22Rv1 (cell line): Measurements from ENCODE around the gene PRICKLE4.

Source experiments
- H3K27ac ChIP-seq: fragments of 450-650 bp; 2 replicates; pipeline ENCODE4 v1.5.1; 2017
- ZFX ChIP-seq: fragments of 450-650 bp; IDR thresholded peaks from 2 replicates; pipeline ENCODE4 v1.6.1; 2017; ENCODE audit warnings: antibody characterized with exemption, borderline replicate concordance
- TF ChIP-seq, protein P1 (sequence below): fragments of 450-650 bp; IDR thresholded peaks from 2 replicates; pipeline ENCODE4 v1.5.1; 2017; ENCODE audit warnings: mild to moderate bottlenecking

Gene PRICKLE4

DNA sequence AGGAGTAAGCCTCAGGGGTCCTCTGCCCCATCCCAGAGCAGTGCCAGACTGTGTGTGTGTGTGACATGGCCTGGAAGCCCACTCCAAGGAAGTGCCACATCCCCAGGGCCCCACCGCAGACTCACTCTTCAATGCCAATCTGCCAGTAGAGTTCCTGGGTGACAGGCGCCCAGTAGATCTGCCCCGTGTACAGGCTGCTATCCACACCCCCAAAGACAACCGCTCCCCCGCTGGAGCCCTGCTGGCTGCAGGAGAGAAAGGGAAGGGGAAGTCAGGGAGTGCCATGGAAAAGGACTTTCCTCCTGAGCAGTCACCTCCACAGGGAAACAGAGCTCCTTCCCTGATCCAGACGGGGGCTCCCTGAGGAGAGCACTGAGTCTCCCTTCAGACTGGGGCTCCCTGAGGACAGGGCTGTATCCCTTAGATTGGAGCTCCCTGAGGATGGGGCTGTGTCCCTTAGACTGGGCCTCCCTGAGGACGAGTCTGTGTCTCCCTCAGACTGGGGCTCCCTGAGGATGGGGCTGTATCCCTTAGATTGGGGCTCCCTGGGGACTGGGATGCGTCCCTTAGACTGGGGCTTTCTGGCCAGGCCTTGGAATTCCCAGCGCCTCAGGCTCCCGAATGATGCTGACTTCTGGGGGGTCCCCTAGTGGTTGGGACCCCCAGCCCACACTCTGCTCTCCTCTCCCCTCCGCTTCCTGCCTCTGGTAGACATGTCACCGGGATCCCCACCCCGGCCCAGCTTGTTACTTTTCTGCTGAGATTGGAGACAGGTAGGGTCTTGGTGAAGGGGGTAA lies 40.0 kb upstream of the PRICKLE4 start:
- TF ChIP-seq, protein P1, sequence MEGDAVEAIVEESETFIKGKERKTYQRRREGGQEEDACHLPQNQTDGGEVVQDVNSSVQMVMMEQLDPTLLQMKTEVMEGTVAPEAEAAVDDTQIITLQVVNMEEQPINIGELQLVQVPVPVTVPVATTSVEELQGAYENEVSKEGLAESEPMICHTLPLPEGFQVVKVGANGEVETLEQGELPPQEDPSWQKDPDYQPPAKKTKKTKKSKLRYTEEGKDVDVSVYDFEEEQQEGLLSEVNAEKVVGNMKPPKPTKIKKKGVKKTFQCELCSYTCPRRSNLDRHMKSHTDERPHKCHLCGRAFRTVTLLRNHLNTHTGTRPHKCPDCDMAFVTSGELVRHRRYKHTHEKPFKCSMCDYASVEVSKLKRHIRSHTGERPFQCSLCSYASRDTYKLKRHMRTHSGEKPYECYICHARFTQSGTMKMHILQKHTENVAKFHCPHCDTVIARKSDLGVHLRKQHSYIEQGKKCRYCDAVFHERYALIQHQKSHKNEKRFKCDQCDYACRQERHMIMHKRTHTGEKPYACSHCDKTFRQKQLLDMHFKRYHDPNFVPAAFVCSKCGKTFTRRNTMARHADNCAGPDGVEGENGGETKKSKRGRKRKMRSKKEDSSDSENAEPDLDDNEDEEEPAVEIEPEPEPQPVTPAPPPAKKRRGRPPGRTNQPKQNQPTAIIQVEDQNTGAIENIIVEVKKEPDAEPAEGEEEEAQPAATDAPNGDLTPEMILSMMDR: no peak
- no peak for TF ChIP-seq ZFX

DNA sequence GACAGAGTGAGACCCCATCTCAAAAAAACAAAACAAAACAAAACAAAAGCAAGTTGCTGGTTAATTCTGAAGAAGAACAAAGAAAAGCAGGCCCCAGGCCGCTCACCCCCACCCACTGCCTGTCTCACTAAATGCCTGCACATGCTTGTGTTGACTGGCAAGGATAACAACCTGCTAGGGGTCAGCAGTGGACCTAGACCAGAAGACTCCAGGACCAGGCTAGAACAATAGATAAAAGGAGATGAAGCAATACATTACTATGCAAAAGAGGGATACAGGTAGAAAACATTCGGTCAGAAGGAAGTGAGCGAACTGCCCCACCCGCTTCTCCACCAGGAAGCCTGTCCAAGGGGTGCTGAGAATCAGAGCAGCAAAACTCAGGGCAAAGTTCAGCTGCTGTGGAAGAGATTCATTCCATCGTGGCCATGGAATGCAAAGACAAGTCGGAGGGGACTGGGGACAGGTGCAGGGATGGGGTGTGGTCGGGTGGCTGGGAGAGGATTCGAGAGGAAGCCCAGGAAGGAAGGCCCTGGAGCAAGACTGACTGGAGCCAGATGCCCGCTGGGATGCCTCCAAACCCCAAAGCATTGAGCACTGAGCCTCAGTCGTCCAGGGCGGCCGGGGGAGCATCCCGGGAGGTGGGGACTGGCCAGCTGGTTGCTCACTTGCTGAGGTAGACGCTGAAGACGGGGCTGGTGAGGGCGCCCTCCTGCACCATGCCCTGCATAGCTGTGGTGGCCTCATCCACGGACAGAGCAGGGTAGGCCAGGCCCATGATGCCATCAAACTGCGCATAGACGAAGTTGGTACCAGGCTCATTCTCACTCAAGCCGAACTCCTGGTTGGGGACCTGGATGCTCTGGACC lies 38.7 kb upstream of the PRICKLE4 start:
- TF ChIP-seq ZFX: no peak
- TF ChIP-seq, protein P1: no peak
- no peak overlapping the region for H3K27ac ChIP-seq

More for the DNA sequence above, 40.0 kb upstream of the PRICKLE4 start:
- H3K27ac ChIP-seq: no peak overlapping the region

DNA sequence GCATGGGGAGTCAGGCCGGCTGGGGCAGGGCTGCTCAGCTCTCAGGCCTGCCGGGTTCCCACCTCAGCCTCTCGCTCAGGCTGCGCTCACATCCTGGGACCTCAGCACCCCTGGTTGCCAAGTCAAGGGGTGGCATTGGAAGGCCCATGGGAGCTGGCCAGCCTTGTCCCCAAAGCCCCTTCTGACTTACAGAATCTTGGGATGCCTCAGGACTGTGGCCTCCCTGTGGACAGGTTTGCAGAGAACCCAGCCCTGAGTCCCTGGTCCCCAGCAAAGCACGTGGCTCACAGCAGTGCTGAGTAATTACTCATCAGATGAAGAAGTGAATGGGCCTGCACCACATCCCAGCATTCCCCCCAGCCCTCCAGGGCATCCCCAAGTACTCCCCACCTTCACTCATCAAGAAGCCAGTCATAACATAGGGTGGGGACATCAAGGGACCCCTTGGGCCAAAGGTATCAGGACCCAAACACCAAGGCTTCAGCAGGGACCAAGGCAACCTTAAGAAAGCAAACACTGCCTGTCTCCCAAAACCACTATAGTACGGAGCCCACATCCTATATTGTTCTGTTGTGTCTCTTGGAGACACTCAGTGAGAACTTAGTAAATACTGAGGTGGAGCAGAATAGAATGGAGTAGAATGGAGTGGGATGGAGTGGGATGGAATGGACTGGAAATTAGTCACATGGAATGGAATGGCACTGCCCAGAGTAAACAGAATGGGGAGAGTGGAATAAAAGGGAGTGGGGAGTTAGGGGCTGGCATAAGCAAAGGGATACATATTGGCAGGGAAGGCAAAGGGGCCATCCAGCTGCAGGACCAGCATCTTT lies 37.0 kb upstream of the PRICKLE4 start:
- TF ChIP-seq, protein P1: no peak
- TF ChIP-seq ZFX: no peak
- H3K27ac ChIP-seq: no peak overlapping the region

DNA sequence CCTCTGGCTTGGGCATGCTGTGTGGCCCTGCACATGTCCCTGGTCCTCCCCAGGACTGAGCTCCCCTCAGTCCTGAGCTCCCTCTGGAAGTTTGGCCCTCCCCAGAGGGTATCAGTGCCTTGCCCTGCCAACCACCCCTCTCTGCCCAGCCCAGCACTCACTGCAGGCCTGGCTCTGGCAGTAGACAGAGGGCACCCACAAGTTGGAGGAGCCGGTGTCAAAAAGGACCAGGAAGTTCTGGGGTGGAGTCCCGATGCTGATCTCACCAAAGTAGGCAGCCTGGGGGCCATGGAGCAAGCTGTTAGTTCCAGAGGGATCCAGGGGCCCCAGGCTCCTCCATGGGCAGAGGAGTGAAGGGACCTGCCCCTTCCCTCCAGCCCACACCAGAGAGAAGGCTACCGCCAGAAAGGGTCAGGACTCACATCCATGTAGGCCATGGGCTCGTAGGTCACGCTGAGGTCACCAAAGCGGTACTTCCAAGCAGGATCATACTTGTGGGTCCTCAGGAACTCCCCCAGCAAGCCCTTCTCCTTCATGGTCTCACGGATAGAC lies 36.3 kb upstream of the PRICKLE4 start:
- no peak overlapping the region for H3K27ac ChIP-seq
- TF ChIP-seq ZFX: no peak
- TF ChIP-seq, protein P1: no peak

DNA sequence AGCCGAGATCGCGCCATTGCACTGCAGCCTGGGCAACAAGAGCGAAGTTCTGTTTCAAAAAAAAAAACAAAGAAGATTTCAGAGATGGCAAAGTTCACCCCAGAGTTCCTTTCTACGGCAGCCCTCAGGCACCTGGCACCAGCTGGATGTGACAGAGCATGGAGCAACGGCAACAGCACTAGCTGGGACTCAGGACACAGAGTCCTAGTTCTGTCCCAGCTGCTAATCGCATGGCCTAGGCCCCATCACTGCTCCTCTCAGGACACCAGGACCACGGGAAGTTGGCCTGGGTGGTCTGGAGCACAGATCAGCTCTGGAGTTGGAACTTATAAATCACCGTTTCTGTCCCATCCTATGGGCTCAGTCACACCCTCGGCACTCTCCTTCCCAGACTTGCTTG lies 34.5 kb upstream of the PRICKLE4 start:
- H3K27ac ChIP-seq: no peak overlapping the region
- TF ChIP-seq, protein P1: no peak
- no peak for TF ChIP-seq ZFX

DNA sequence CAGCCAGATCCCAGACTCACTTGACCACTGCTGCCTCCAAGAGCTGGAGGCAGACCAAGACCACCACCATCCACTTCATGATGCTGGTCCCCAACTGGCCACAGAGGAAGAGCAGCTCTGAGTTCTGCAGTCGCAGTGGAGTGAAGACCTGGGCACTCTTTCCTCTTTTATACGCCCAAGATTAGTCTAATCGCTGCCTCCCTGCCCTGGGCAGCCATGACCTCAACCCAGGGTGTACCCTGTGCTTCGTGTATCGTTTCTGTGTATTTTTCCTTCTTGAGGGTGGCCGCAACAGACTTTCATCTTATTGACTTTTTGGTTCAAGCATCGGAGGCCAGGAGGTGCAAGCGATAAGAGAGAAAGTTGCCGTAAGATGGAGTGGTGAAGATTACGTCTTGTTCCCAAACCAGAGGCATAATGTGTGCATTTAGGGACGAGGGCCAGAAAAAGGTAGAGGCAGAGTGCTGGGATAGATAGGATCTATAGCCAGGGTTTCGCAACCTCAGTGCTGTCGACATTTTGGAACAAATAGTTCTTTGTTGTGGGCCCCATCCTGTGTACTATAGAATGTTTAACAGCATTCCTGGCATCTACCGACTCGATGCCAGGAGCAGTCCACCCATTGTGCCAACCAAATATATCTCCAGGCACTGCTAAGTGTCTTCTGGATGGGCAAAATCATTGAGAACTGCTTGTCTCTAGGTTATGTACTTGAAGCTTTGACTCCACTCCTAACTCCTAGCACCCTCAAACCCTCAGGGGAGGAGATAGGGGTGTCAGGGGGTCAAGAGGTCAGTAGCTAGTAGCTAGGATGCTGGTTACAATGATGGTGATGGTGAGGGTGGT lies 33.1 kb upstream of the PRICKLE4 start, which contains the start of gene PGC:
TSS of gene PGC (minus strand) at position 142 of the 846 bp plus-strand sequence. CDS start at position 79, 63 bp downstream.
- no peak for TF ChIP-seq ZFX
- TF ChIP-seq, protein P1: no peak
- peak within 1 kb of the TSS; percentile 71 for H3K27ac ChIP-seq
